IMR-90 (cell line): Measurements from ENCODE around the gene PSME2. TPM values are rescaled to one million over a fixed set of nuclear protein-coding genes. Genes with fewer than 3 reads are reported as not detected.

Source experiments
- ATAC-seq: fragments of 200-7000 bp; cut with Tn5 transposase; 2 replicates; pipeline ENCODE4 v1.9.1; 2020; ENCODE audit warnings: low read depth, mild to moderate bottlenecking, moderate library complexity
- BruUV-seq: library from RNA; stranded (reverse); fragments of 400-500 nt; replicated peaks from 2 replicates; lab custom pipeline; 2021; lab: Mats Ljungman, UMichigan
- CTCF ChIA-PET: fragments of 300-600 bp; formaldehyde crosslinking; extraction: SDS; loops from one replicate; lab custom pipeline; 2021; ENCODE audit warnings: antibody characterized with exemption; lab: Yijun Ruan, JAX
- POLR2A ChIA-PET: fragments of 300-600 bp; sonication (Branson Sonifier 250); formaldehyde crosslinking; loops from one replicate; lab custom pipeline; 2022; ENCODE audit warnings: antibody characterized with exemption; ENCODE audit not compliant: unreplicated experiment; lab: Charles Lee
- DNase-seq: peaks from one replicate; pipeline ENCODE4 v3.0.0; 2013
- H2AFZ ChIP-seq: replicated peaks from 2 replicates; pipeline ENCODE3; 2013; ENCODE audit warnings: low read length, mild to moderate bottlenecking; ENCODE audit not compliant: poor library complexity
- H2AK5ac ChIP-seq: 2 replicates; pipeline ENCODE4 v1.6.1; 2013; ENCODE audit warnings: low read depth, low read length, inconsistent platforms
- H2AK9ac ChIP-seq: replicated peaks from 2 replicates; pipeline ENCODE3; 2013; ENCODE audit warnings: mild to moderate bottlenecking, low read depth, low read length, moderate library complexity; ENCODE audit not compliant: poor library complexity
- H2BK120ac ChIP-seq: 2 replicates; pipeline ENCODE4 v1.6.1; 2013; ENCODE audit warnings: low read depth, low read length, inconsistent platforms
- H2BK15ac ChIP-seq: 3 replicates; pipeline ENCODE4 v1.6.1; 2013; ENCODE audit warnings: low read depth, low read length, inconsistent platforms
- H2BK20ac ChIP-seq: 2 replicates; pipeline ENCODE4 v1.6.1; 2013; ENCODE audit warnings: low read depth, mild to moderate bottlenecking, inconsistent platforms, low read length, moderate library complexity
- H2BK5ac ChIP-seq: 2 replicates; pipeline ENCODE4 v1.6.1; 2013; ENCODE audit warnings: mild to moderate bottlenecking, low read depth, low read length, inconsistent platforms; ENCODE audit not compliant: poor library complexity, severe bottlenecking
- H3K14ac ChIP-seq: replicated peaks from 2 replicates; pipeline ENCODE4 v1.6.1; 2013; ENCODE audit warnings: low read depth, low read length, inconsistent platforms
- H3K18ac ChIP-seq: 2 replicates; pipeline ENCODE4 v1.6.1; 2013; ENCODE audit warnings: low read depth, low read length, control low read depth
- H3K23ac ChIP-seq: 2 replicates; pipeline ENCODE4 v1.6.1; 2013; ENCODE audit warnings: low read depth, low read length, inconsistent platforms
- H3K27ac ChIP-seq: 2 replicates; pipeline ENCODE4 v1.5.1; 2013; ENCODE audit warnings: mild to moderate bottlenecking, control low read depth, low read length; ENCODE audit not compliant: insufficient read depth
- H3K27me3 ChIP-seq: 2 replicates; pipeline ENCODE4 v1.6.1; 2013; ENCODE audit warnings: low read length; ENCODE audit not compliant: control insufficient read depth, insufficient read depth
- H3K36me3 ChIP-seq: 2 replicates; pipeline ENCODE4 v1.6.1; 2013; ENCODE audit warnings: low read length, mixed read lengths; ENCODE audit not compliant: control insufficient read depth, insufficient read depth
- H3K4ac ChIP-seq: 2 replicates; pipeline ENCODE4 v1.6.1; 2013; ENCODE audit warnings: low read depth, low read length, inconsistent platforms
- H3K4me1 ChIP-seq: 2 replicates; pipeline ENCODE4 v1.6.1; 2013; ENCODE audit warnings: low read length, mixed read lengths; ENCODE audit not compliant: control insufficient read depth, insufficient read depth
- H3K4me2 ChIP-seq: 2 replicates; pipeline ENCODE4 v1.6.1; 2013; ENCODE audit warnings: low read depth, mild to moderate bottlenecking, control low read depth, low read length, moderate library complexity
- H3K4me3 ChIP-seq: 2 replicates; pipeline ENCODE4 v1.5.1; 2013; ENCODE audit warnings: low read depth, mild to moderate bottlenecking, control low read depth, low read length, moderate library complexity; ENCODE audit not compliant: insufficient read depth
- H3K56ac ChIP-seq: 2 replicates; pipeline ENCODE4 v1.6.1; 2013; ENCODE audit warnings: low read length, inconsistent platforms; ENCODE audit not compliant: insufficient read depth; ENCODE audit errors: extremely low read depth
- H3K79me1 ChIP-seq, 2 experiments: 2 replicates each; pipeline ENCODE4 v1.6.1; 2013; ENCODE audit warnings: low read length in 2 of 2, inconsistent platforms in 1 of 2, low read depth in 1 of 2
- H3K9ac ChIP-seq: 2 replicates; pipeline ENCODE4 v1.6.1; 2013; ENCODE audit warnings: low read depth, low read length, control low read depth
- H3K9me1 ChIP-seq: 2 replicates; pipeline ENCODE4 v1.6.1; 2013; ENCODE audit warnings: low read length, inconsistent platforms; ENCODE audit not compliant: insufficient read depth
- H3K9me3 ChIP-seq: 2 replicates; pipeline ENCODE4 v1.6.1; 2013; ENCODE audit warnings: low read length; ENCODE audit not compliant: control insufficient read depth, insufficient read depth
- H4K20me1 ChIP-seq: 2 replicates; pipeline ENCODE4 v1.6.1; 2013; ENCODE audit warnings: low read length, inconsistent platforms; ENCODE audit not compliant: insufficient read depth
- H4K5ac ChIP-seq: 2 replicates; pipeline ENCODE4 v1.6.1; 2013; ENCODE audit warnings: mild to moderate bottlenecking, low read depth, low read length, control low read depth
- H4K8ac ChIP-seq, 2 experiments: 2 replicates each; pipeline ENCODE4 v1.6.1; 2013; ENCODE audit warnings: low read depth in 2 of 2, low read length in 2 of 2, control low read depth in 1 of 2, inconsistent platforms in 1 of 2
- H4K91ac ChIP-seq: 2 replicates; pipeline ENCODE4 v1.6.1; 2013; ENCODE audit warnings: low read depth, low read length, inconsistent platforms; ENCODE audit not compliant: insufficient read depth
- BHLHE40 ChIP-seq: fragments of 150-350 bp; IDR thresholded peaks from 2 replicates; pipeline ENCODE4 v1.6.1; 2016; ENCODE audit warnings: mild to moderate bottlenecking, low read depth, low read length
- CEBPB ChIP-seq: IDR thresholded peaks from 2 replicates; pipeline ENCODE4 v1.6.1; 2012; ENCODE audit warnings: low read depth, low read length, improper control_type of control experiment
- CHD1 ChIP-seq: IDR thresholded peaks from 2 replicates; pipeline ENCODE4 v1.6.1; 2012; ENCODE audit warnings: low read depth, low read length, improper control_type of control experiment
- FOS ChIP-seq: fragments of 150-350 bp; IDR thresholded peaks from 2 replicates; pipeline ENCODE4 v1.6.1; 2016; ENCODE audit warnings: low read depth, low read length
- MAFK ChIP-seq: IDR thresholded peaks from 2 replicates; pipeline ENCODE4 v1.6.1; 2012; ENCODE audit warnings: low read depth, low read length, improper control_type of control experiment
- MAZ ChIP-seq: IDR thresholded peaks from 2 replicates; pipeline ENCODE4 v1.6.1; 2012; ENCODE audit warnings: low read depth, mild to moderate bottlenecking, low read length, improper control_type of control experiment, moderate library complexity, borderline replicate concordance
- MXI1 ChIP-seq: IDR thresholded peaks from 2 replicates; pipeline ENCODE4 v1.6.1; 2012; ENCODE audit warnings: low read depth, mild to moderate bottlenecking, low read length, moderate library complexity, borderline replicate concordance
- NFE2L2 ChIP-seq: fragments of 150-350 bp; IDR thresholded peaks from 2 replicates; pipeline ENCODE4 v1.6.1; 2016; ENCODE audit warnings: low read depth, mild to moderate bottlenecking, low read length
- POLR2A ChIP-seq: IDR thresholded peaks from 2 replicates; pipeline ENCODE4 v1.6.1; 2012; ENCODE audit warnings: mild to moderate bottlenecking, low read depth, low read length
- RAD21 ChIP-seq: IDR thresholded peaks from 2 replicates; pipeline ENCODE4 v1.6.1; 2012; ENCODE audit warnings: low read length, improper control_type of control experiment
- RFX5 ChIP-seq: IDR thresholded peaks from 2 replicates; pipeline ENCODE4 v1.8.0; 2012; ENCODE audit warnings: low read depth, mild to moderate bottlenecking, low read length, moderate library complexity
- SMC3 ChIP-seq: fragments of 150-350 bp; IDR thresholded peaks from 2 replicates; pipeline ENCODE4 v1.6.1; 2016; ENCODE audit warnings: low read depth, mild to moderate bottlenecking, antibody characterized with exemption, low read length, moderate library complexity
- WGBS, 2 experiments: methylation state at CpG; one replicate each; pipeline versions ENCODE4 v1.1.5 to v1.1.7; 2013; ENCODE audit warnings: missing lambda C conversion rate in 2 of 2; ENCODE audit not compliant: insufficient read length in 1 of 2; ENCODE audit errors: extremely low coverage in 2 of 2; 5-methylcytosine and 5-hydroxymethylcytosine counted together
- dilution Hi-C: fragments of 300-500 bp; cut with HindIII; formaldehyde crosslinking; loops from one replicate; pipeline ENCODE4 v1.14.3; 2018; ENCODE audit warnings: low sequenced_read_pairs; ENCODE audit not compliant: unreplicated experiment
- in situ Hi-C: fragments of 300-500 bp; cut with MboI; formaldehyde crosslinking; loops from 3 replicates; pipeline ENCODE4 v1.14.3; 2019; ENCODE audit warnings: low sequenced_read_pairs, inconsistent platforms, mixed read lengths
- intact Hi-C: fragments of 100-400 bp; cut with micrococcal nuclease; formaldehyde crosslinking; loops from 2 replicates; pipeline ENCODE4 v1.10.0; 2022
- polyA plus RNA-seq, 3 experiments: library from polyadenylated mRNA; depleted of rRNA; stranded (reverse); fragments of >200 nt; gene quantifications; 2 replicates each; pipeline ENCODE4 v1.2.3, GENCODE V29; 2012; ENCODE audit warnings: low replicate concordance in 1 of 3
- total RNA-seq: library from RNA; depleted of rRNA; stranded (reverse); fragments of >200 nt; gene quantifications from 2 replicates; pipeline ENCODE4 v1.2.3, GENCODE V29; 2012
- TF ChIP-seq, protein P1 (sequence below): conservative IDR thresholded peaks from 2 replicates; pipeline ENCODE4 v1.5.1; 2012; ENCODE audit warnings: mild to moderate bottlenecking, low read depth, low read length, improper control_type of control experiment
- TF ChIP-seq, protein P2 (sequence below): fragments of 150-350 bp; IDR thresholded peaks from 2 replicates; pipeline ENCODE4 v1.6.1; 2017; ENCODE audit warnings: mild to moderate bottlenecking, antibody characterized with exemption, low read length, low read depth
- TF ChIP-seq, protein P3 (sequence below): fragments of 150-350 bp; IDR thresholded peaks from 2 replicates; pipeline ENCODE4 v1.6.1; 2016; ENCODE audit warnings: low read depth, mild to moderate bottlenecking, low read length, moderate library complexity, borderline replicate concordance

The PSME2 gene
- total and polyA plus RNA-seq, 2 of the 4 experiments (the other 2 are of a cell fraction) = 104 to 141 TPM

DNA sequence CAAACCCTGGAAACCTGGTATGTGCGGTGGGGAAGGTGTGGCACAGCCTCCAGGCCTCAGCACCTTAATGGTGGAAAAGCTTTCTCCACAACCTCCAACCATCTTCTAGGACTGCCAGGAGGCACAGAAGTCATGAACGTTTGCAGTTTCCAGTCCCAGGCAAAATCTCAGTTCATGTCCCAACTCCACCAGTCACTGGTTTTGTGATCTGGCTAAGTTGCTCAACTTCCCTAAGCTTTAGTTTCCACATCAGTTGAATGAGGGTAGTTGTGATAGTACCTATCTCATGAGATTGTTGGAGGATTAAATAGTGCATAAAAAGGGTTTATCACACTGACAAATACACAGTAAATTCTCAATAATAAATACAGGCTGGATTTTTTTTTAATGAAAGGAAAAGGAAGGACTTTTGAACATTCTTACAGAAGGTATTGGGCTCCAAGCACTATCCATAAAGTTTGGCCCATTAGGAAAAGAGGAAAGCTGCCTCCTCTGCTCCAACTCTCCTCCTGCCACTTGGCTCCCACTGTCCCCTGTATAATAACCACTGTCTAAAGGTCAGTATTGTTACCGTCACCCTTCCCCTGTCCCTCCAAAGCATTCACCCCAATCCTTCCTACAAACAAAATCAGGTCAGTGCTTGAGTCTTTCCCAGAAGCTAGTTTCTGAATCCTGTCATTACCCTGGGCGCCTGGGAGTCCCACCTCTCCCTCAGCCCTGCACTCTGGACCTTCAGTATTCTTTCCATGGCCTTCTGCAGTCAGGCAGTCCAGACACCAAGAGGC lies 46.0 kb downstream of the PSME2 start:
- Histone ChIP-seq H4K8ac (no peak overlapping the region), H4K91ac (no peak overlapping the region), H3K18ac (no peak overlapping the region), H2BK20ac (no peak overlapping the region), H3K4me3 (no peak overlapping the region), H3K9me1 (peaks cover 17% of the 10 kb centered on the region), H2BK15ac (no peak overlapping the region), H3K9ac (no peak overlapping the region), H3K27ac (no peak overlapping the region), H3K4ac (no peak overlapping the region), H3K4me2 (no peak overlapping the region), H2BK120ac (no peak overlapping the region), H2AK9ac (no peak overlapping the region), H3K23ac (no peak overlapping the region; the same call in 1 of the 2 replicates), H3K27me3 (no peaks in the 10 kb centered on the region), H4K20me1 (peaks cover 19% of the 10 kb centered on the region; the same call in 1 of the 2 replicates), H2AK5ac (no peak overlapping the region), H2BK5ac (no peak overlapping the region), H4K5ac (no peak overlapping the region), H2AFZ (no peak overlapping the region), H3K14ac (no peak overlapping the region), H3K4me1 (peaks cover 4% of the 10 kb centered on the region), H3K56ac (no peak overlapping the region), H3K36me3 (peaks cover 45% of the 10 kb centered on the region), H3K9me3 (no peaks in the 10 kb centered on the region; the same call in 1 of the 2 replicates), H3K79me1 (peaks cover 14 to 31% of the 10 kb centered on the region in 2 experiments)
- 100% methylated on average over 1 of the region's 4 CpGs; no CpG with 5 or more reads in 1 of the 2 experiments for WGBS, 2 experiments
- no peak for DNase-seq
- in situ Hi-C loops (no loop called here), dilution Hi-C loops (no loop called here), intact Hi-C loops (no loop called here)
- ATAC-seq = no peak
- ChIA-PET CTCF (no interaction called here), POLR2A (no interaction called here)
- BruUV-seq = no TSS peak
- no peak for TF ChIP-seq RFX5
- TF ChIP-seq SMC3 = no peak
- TF ChIP-seq MAFK = no peak
- no peak for TF ChIP-seq RAD21
- TF ChIP-seq CHD1 = no peak
- TF ChIP-seq POLR2A = no peak
- TF ChIP-seq, protein P1, sequence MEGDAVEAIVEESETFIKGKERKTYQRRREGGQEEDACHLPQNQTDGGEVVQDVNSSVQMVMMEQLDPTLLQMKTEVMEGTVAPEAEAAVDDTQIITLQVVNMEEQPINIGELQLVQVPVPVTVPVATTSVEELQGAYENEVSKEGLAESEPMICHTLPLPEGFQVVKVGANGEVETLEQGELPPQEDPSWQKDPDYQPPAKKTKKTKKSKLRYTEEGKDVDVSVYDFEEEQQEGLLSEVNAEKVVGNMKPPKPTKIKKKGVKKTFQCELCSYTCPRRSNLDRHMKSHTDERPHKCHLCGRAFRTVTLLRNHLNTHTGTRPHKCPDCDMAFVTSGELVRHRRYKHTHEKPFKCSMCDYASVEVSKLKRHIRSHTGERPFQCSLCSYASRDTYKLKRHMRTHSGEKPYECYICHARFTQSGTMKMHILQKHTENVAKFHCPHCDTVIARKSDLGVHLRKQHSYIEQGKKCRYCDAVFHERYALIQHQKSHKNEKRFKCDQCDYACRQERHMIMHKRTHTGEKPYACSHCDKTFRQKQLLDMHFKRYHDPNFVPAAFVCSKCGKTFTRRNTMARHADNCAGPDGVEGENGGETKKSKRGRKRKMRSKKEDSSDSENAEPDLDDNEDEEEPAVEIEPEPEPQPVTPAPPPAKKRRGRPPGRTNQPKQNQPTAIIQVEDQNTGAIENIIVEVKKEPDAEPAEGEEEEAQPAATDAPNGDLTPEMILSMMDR = no peak
- TF ChIP-seq, protein P2, sequence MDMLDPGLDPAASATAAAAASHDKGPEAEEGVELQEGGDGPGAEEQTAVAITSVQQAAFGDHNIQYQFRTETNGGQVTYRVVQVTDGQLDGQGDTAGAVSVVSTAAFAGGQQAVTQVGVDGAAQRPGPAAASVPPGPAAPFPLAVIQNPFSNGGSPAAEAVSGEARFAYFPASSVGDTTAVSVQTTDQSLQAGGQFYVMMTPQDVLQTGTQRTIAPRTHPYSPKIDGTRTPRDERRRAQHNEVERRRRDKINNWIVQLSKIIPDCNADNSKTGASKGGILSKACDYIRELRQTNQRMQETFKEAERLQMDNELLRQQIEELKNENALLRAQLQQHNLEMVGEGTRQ = no peak
- no peak for TF ChIP-seq FOS
- TF ChIP-seq, protein P3, sequence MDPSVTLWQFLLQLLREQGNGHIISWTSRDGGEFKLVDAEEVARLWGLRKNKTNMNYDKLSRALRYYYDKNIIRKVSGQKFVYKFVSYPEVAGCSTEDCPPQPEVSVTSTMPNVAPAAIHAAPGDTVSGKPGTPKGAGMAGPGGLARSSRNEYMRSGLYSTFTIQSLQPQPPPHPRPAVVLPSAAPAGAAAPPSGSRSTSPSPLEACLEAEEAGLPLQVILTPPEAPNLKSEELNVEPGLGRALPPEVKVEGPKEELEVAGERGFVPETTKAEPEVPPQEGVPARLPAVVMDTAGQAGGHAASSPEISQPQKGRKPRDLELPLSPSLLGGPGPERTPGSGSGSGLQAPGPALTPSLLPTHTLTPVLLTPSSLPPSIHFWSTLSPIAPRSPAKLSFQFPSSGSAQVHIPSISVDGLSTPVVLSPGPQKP = no peak
- TF ChIP-seq MXI1 = no peak
- TF ChIP-seq MAZ = no peak
- TF ChIP-seq CEBPB = no peak
- TF ChIP-seq NFE2L2 = no peak
- no peak for TF ChIP-seq BHLHE40
